Panc1 (cell line): Measurements from ENCODE around the gene DCTPP1.

Experiments
- POLR2AphosphoS5 ChIP-seq: IDR thresholded peaks from 2 replicates; pipeline ENCODE4 v1.6.1; 2012; ENCODE audit warnings: mild to moderate bottlenecking, low read depth, low read length, moderate library complexity
- TCF7L2 ChIP-seq: IDR thresholded peaks from 2 replicates; pipeline ENCODE4 v1.6.1; 2011; ENCODE audit warnings: mild to moderate bottlenecking, low read depth, low read length, inconsistent platforms
- TF ChIP-seq, protein P1 (sequence below): fragments of 450-650 bp; IDR thresholded peaks from 2 replicates; pipeline ENCODE4 v1.5.1; 2017; ENCODE audit warnings: mild to moderate bottlenecking

DNA sequence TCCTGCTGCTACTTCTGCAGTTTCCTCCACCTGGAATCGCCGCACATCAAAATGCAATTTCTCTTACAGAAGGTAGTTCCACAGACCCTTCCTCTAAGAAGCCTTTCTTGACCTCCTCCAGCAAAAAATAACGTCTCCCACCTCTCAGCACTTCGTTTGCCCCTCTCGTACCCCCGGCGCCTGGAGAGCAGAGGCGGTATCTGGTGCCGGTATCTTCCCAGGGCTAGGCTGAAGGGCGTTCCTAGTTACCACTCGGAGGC lies 482 bp downstream of the DCTPP1 start:
- TF ChIP-seq POLR2AphosphoS5: no peak
- TF ChIP-seq, protein P1, sequence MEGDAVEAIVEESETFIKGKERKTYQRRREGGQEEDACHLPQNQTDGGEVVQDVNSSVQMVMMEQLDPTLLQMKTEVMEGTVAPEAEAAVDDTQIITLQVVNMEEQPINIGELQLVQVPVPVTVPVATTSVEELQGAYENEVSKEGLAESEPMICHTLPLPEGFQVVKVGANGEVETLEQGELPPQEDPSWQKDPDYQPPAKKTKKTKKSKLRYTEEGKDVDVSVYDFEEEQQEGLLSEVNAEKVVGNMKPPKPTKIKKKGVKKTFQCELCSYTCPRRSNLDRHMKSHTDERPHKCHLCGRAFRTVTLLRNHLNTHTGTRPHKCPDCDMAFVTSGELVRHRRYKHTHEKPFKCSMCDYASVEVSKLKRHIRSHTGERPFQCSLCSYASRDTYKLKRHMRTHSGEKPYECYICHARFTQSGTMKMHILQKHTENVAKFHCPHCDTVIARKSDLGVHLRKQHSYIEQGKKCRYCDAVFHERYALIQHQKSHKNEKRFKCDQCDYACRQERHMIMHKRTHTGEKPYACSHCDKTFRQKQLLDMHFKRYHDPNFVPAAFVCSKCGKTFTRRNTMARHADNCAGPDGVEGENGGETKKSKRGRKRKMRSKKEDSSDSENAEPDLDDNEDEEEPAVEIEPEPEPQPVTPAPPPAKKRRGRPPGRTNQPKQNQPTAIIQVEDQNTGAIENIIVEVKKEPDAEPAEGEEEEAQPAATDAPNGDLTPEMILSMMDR: no peak
- no peak for TF ChIP-seq TCF7L2
